ENCODE results near the gene CRADD.

CRADD gene

DNA sequence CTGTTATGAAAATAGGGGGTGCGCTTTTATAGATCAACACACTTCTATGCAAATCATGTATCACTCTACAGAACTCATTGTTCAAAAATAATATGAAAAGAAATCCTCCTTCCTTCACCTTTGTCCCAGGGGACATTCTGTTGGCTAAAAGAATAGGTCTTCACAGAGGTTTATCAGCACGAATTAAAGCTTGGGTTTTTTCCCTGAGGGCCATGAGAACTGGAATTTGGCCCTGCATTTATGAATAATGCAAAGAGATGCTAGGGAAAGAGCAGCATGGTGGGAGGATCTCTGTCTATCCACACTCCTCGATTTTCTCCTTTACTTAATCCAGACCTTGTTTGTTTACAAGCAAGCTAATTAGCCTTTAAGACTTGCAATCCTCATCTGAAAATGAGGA is 16.2 kb upstream of the CRADD start:
- no peak for DNase-seq
- Mint-ChIP-seq H3K27me3 (no peaks in the 10 kb centered on the region), H3K36me3 (no peaks in the 10 kb centered on the region), H3K9me3 (peaks cover 2% of the 10 kb centered on the region), H3K4me1 (peaks cover 6% of the 10 kb centered on the region), H3K4me3 (no peak overlapping the region), H3K27ac (no peak overlapping the region)
- CTCF ChIA-PET: no interaction called here

DNA sequence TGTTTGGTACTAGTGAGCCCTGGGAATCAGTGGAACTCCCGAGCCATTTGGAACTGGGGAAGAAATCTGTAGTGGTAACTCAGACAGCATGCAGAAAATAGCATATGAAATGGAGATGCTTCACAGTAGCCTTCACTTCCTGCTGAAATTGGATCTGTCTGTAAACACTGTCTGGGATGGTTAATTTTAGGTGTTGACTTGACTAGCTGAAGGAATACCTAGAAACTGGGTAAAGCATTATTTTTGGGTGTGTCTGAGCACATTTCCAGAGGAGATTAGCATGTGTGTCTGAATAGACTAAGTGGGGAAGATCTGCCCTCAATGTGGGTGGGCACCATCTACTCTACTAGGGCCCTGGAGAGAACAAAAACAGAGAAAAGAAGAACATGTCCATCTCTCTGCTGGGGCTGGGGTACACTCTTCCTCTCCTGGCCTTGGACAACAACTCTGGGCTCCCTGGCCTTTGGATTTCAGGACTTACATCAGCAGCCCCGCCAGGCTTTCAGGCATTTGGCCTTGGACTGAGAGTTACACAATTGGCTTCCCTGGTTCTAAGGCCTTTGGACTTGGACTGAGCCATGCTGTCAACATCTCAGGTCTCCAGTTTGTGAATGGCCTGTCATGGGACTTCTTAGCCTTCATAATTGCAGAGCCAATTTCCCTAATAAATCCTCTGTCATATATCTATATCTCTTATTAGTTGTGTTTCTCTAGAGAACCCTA is 14.0 kb upstream of the CRADD start:
- DNase-seq: no peak
- Mint-ChIP-seq H3K27me3 (no peaks in the 10 kb centered on the region), H3K4me3 (no peak overlapping the region), H3K36me3 (no peaks in the 10 kb centered on the region), H3K4me1 (peaks cover 6% of the 10 kb centered on the region), H3K9me3 (peaks cover 2% of the 10 kb centered on the region), H3K27ac (no peak overlapping the region)
- CTCF ChIA-PET: no interaction called here

DNA sequence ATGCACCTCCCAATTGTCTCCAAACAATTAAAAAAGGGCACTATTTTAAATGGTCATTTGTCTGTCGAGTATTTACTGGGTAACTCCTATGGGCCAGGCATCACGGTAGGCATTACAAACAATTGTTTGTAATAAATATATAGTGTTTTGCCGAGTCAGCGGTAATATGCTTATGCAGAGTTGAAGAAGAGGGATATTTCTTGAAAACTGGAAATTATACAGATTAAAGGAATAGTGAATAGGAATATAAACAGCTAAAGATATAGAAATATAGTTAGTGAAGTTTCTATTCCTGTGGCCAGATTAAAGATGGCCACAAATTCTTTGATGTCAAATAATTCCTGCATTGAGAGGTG is 13.5 kb upstream of the CRADD start:
- DNase-seq: no peak
- CTCF ChIA-PET: no interaction called here
- Mint-ChIP-seq H3K36me3 (no peaks in the 10 kb centered on the region), H3K4me3 (no peak overlapping the region), H3K4me1 (peaks cover 6% of the 10 kb centered on the region), H3K27me3 (no peaks in the 10 kb centered on the region), H3K27ac (no peak overlapping the region), H3K9me3 (peaks cover 6% of the 10 kb centered on the region)

GRCh38 chr12:93664573-93665138 is 12.5 kb upstream of the CRADD start:
- H3K4me3 Mint-ChIP-seq: no peak overlapping the region
- H3K36me3 Mint-ChIP-seq: peaks cover 2% of the 10 kb centered on the region
- peaks cover 12% of the 10 kb centered on the region for H3K9me3 Mint-ChIP-seq
- H3K27me3 Mint-ChIP-seq: no peaks in the 10 kb centered on the region
- H3K27ac Mint-ChIP-seq: no peak overlapping the region
- no peak for DNase-seq
- CTCF ChIA-PET: no interaction called here
- peaks cover 6% of the 10 kb centered on the region for H3K4me1 Mint-ChIP-seq

GRCh38 chr12:93667672-93668071 is 9.5 kb upstream of the CRADD start:
- Mint-ChIP-seq H3K4me3 (no peak overlapping the region), H3K27me3 (no peaks in the 10 kb centered on the region), H3K36me3 (peaks cover 3% of the 10 kb centered on the region), H3K4me1 (peaks cover 5% of the 10 kb centered on the region), H3K27ac (no peak overlapping the region), H3K9me3 (peaks cover 15% of the 10 kb centered on the region)
- CTCF ChIA-PET: no interaction called here
- DNase-seq: no peak

- Mint-ChIP-seq H3K4me1 (peaks cover 10% of the 10 kb centered on the region), H3K27ac (no peak overlapping the region), H3K36me3 (peaks cover 3% of the 10 kb centered on the region), H3K27me3 (peaks cover 5% of the 10 kb centered on the region), H3K9me3 (peaks cover 15% of the 10 kb centered on the region), H3K4me3 (no peak overlapping the region)
- DNase-seq: no peak
- CTCF ChIA-PET: no interaction called here
Observed at GRCh38 chr12:93668919-93669418, 8.2 kb upstream of the CRADD start.

DNA sequence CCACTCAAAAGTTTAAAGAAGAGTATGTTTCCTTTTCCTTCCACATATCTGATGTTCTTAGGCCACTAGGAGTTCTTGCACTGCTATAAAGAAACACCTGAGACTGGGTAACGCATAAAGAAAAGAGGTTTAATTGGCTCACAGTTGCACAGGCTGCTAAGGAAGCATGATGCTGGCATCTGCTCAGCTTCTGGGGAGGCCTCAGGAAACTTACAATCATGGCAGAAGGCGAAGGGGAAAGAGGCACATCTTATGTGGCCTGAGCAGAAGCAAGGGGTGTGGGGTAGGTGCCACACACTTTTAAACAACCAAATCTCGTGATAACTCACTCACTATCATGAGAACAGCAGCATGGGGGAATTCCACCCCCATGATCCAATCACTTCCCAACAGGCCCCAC is 7.7 kb upstream of the CRADD start:
- Mint-ChIP-seq H3K9me3 (peaks cover 15% of the 10 kb centered on the region), H3K36me3 (peaks cover 3% of the 10 kb centered on the region), H3K27me3 (peaks cover 8% of the 10 kb centered on the region), H3K4me1 (peaks cover 11% of the 10 kb centered on the region), H3K27ac (no peak overlapping the region), H3K4me3 (no peak overlapping the region)
- CTCF ChIA-PET: no interaction called here
- no peak for DNase-seq

DNA sequence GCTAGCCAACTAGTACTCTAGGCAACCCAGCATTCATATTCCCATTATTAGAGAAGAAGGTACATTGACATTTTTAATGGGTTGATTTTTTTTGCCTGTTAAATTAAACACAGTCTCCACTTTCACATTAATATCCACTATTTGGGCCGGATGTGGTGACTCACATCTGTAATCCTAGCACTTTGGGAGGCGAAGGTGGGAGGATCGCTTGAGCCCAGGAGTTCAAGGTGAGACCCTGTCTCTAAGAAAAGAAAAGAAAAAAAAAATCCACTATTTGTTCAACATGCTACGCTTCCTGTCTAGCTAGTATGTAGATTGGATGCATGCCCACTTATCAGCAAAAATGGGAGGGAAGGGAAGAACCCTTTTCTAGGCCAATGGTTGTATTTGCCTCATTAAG is 7.1 kb upstream of the CRADD start:
- peaks cover 8% of the 10 kb centered on the region for H3K27me3 Mint-ChIP-seq
- H3K9me3 Mint-ChIP-seq: peaks cover 13% of the 10 kb centered on the region
- peaks cover 11% of the 10 kb centered on the region for H3K4me1 Mint-ChIP-seq
- H3K4me3 Mint-ChIP-seq: no peak overlapping the region
- CTCF ChIA-PET: interaction anchor here (0.6 kb wide), 1 partner anchor 155 kb away, joined by 3 read pairs; no protein-coding TSS in a partner anchor
- no peak for DNase-seq
- H3K36me3 Mint-ChIP-seq: peaks cover 3% of the 10 kb centered on the region
- no peak overlapping the region for H3K27ac Mint-ChIP-seq

DNA sequence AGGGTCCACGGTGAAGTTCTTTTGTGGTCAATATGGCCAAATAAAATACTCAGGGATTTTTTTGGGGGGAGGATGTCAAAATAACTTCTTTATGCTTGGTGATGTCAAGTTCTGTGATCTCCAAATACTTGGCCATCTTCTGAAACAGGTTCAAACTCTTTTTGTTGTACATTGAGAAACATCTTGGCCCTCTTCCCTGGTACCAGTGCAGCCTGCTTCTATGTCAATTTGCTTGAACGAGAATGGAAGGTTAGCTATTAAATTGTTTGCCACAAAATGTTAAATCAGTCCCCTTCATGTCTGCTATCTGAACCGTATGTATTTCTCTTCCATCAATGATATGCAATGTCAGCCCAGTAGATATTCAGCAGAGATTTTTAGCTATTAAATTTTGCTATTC is 6.1 kb upstream of the CRADD start:
- Mint-ChIP-seq H3K4me3 (no peak overlapping the region), H3K4me1 (peaks cover 11% of the 10 kb centered on the region), H3K36me3 (peaks cover 3% of the 10 kb centered on the region), H3K9me3 (peaks cover 13% of the 10 kb centered on the region), H3K27me3 (peaks cover 8% of the 10 kb centered on the region), H3K27ac (no peak overlapping the region)
- DNase-seq: no peak
- CTCF ChIA-PET: no interaction called here

DNA sequence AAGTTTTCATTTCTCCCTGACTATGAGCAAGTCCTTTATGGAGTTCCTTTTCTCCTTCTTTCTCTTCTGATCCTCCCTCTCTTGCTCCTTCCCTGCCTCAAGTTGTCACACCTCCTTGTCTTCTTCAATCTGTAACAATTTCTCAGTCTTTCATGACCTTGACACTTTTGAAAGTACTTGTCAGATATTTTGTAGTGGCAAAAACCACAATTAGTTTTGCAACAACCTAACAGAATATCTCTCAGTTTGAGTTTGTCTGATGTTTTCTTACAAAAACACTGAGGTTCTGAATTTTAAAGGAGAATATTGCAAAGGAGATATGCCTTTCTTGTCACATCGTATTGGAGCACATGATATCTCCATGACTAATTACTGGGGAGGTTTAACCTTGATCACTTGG is 4.1 kb upstream of the CRADD start:
- peaks cover 9% of the 10 kb centered on the region for H3K36me3 Mint-ChIP-seq
- H3K27me3 Mint-ChIP-seq: peaks cover 8% of the 10 kb centered on the region
- no peak overlapping the region for H3K4me3 Mint-ChIP-seq
- CTCF ChIA-PET: no interaction called here
- H3K4me1 Mint-ChIP-seq: peaks cover 28% of the 10 kb centered on the region
- no peak for DNase-seq
- H3K27ac Mint-ChIP-seq: no peak overlapping the region
- H3K9me3 Mint-ChIP-seq: peaks cover 13% of the 10 kb centered on the region

DNA sequence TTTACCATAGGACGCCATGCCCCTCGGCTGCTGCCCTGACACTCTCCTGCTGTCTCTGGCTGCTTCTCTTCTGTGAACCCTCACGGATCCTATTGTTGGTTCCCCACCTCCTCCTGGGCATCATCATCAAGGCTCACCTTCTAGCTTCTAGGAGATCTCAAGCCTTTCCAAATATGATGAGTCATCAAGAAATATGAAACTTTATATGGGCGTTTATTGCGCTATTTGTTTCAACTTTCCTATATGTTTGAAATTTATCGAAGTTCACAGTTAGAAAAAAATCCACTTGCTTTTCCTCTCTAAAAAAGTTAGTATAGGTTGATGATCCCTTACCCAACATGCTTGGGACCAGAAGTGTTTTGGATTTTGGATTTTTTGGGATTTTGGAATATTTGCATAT is 2.8 kb upstream of the CRADD start:
- peaks cover 20% of the 10 kb centered on the region for H3K36me3 Mint-ChIP-seq
- peaks cover 4% of the 10 kb centered on the region for H3K9me3 Mint-ChIP-seq
- H3K27me3 Mint-ChIP-seq: peaks cover 8% of the 10 kb centered on the region
- no peak for DNase-seq
- CTCF ChIA-PET: no interaction called here
- H3K4me3 Mint-ChIP-seq: no peak overlapping the region
- peaks cover 41% of the 10 kb centered on the region for H3K4me1 Mint-ChIP-seq
- H3K27ac Mint-ChIP-seq: no peak overlapping the region

- H3K4me3 Mint-ChIP-seq: peak overlapping the region; percentile 88
- peaks cover 8% of the 10 kb centered on the region for H3K27me3 Mint-ChIP-seq
- peaks cover 51% of the 10 kb centered on the region for H3K4me1 Mint-ChIP-seq
- H3K9me3 Mint-ChIP-seq: no peaks in the 10 kb centered on the region
- no peak for DNase-seq
- peaks cover 28% of the 10 kb centered on the region for H3K36me3 Mint-ChIP-seq
- peak overlapping the region; percentile 99 for H3K27ac Mint-ChIP-seq
- CTCF ChIA-PET: interaction anchor here (0.6 to 1.8 kb wide), 6 partner anchors 65 to 425 kb away, joined by 3 to 9 read pairs (median 4); no protein-coding TSS in a partner anchor
Observed at GRCh38 chr12:93676408-93677194, 574 bp upstream of the CRADD start.

- Mint-ChIP-seq H3K4me1 (peaks cover 46% of the 10 kb centered on the region), H3K9me3 (no peaks in the 10 kb centered on the region), H3K27ac (peak overlapping the region; percentile 99), H3K27me3 (peaks cover 4% of the 10 kb centered on the region), H3K36me3 (peaks cover 40% of the 10 kb centered on the region), H3K4me3 (peak overlapping the region; percentile 88)
- no peak for DNase-seq
- CTCF ChIA-PET: interaction anchor here (1.0 to 1.2 kb wide), 3 partner anchors 63 to 423 kb away, joined by 3 to 4 read pairs (median 3); no protein-coding TSS in a partner anchor
Observed at GRCh38 chr12:93678779-93679178, 1.6 kb downstream of the CRADD start.

GRCh38 chr12:93679308-93679925 is 2.2 kb downstream of the CRADD start:
- Mint-ChIP-seq H3K27me3 (no peaks in the 10 kb centered on the region), H3K9me3 (no peaks in the 10 kb centered on the region)
- CTCF ChIA-PET: interaction anchor here (0.7 to 1.2 kb wide), 4 partner anchors 62 to 469 kb away, joined by 3 to 4 read pairs (median 3); no protein-coding TSS in a partner anchor

More at GRCh38 chr12:93679308-93679925, 2.2 kb downstream of the CRADD start:
- Mint-ChIP-seq H3K4me1 (peaks cover 50% of the 10 kb centered on the region), H3K4me3 (peak overlapping the region; percentile 44), H3K36me3 (peaks cover 43% of the 10 kb centered on the region), H3K27ac (peak overlapping the region; percentile 99)
- DNase-seq: no peak
